ENCODE data around the gene RRBP1. TPM values are rescaled to one million over a fixed set of nuclear protein-coding genes. Genes with fewer than 3 reads are reported as not detected.

The RRBP1 gene
- total and polyA plus RNA-seq, 7 experiments from 2014 or later, result 4.1 to 73.9 (median 28.1) TPM

DNA sequence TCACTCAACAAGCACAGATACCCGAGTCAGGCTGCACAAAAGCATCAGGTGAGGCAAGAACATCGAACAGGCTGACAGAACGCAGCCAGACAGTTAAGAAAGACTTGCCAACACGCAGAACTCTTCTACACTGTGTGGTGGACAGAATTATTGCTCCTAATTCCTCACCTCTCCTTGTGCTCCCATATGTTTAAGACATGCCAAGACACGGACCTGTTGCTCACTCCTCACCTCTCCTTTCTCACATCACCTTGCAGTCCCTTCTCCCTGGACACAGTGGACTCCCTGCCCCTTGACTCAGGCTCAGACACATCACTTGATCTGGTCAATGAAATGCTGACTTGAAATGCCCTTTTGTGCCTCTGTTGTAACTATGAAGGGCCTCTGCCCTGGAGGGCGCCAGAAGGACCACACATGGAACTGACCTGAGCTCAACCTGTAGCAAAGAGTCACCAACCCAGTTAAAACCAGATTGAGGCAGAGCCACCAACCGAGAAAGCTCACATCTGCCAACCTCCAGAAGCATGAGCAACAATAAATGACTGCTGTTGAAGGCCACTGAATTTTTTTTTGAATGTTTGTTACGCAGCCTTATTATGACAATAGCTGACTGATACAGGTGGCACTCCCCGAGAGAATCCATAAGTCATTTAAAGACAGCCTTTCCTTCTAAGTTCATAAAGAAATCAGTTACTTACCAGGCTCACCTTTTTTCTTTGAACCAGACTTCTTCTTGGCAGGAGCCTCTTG is 24.0 kb downstream of the RRBP1 start:
- ChIA-PET CTCF (no interaction called here), POLR2A (no interaction called here)
- H3K27ac Mint-ChIP-seq, result peak overlapping the region in 1 of 9 donors; percentile 59
- ATAC-seq (no peak), DNase-seq (no peak)
- H3K27ac ChIP-seq (ENCODE audit: low read depth, low read length), result no peak overlapping the region
- H3K36me3 ChIP-seq (ENCODE audit: control insufficient read depth in 2 of 3, insufficient read depth in 3 of 3, low read length in 3 of 3), result peaks cover 0 to 12% (median 7%) of the 10 kb centered on the region in 3 experiments
- no peak overlapping the region for H3K4me3 Mint-ChIP-seq
- no peaks in the 10 kb centered on the region for H3K4me1 ChIP-seq (ENCODE audit: control insufficient read depth in 2 of 2, insufficient read depth in 2 of 2, low read length in 2 of 2)
- H3K9me3 ChIP-seq (ENCODE audit: control insufficient read depth in 2 of 3, low read length in 3 of 3), result no peaks in the 10 kb centered on the region
- H3K4me1 Mint-ChIP-seq, result peaks cover 0 to 34% (median 11%) of the 10 kb centered on the region in 7 donors
- intact Hi-C loops (cut with micrococcal nuclease), result no loop called here
- no peaks in the 10 kb centered on the region for H3K27me3 Mint-ChIP-seq
- H3K4me3 ChIP-seq (ENCODE audit: low read length), result no peak overlapping the region
- H3K9me3 Mint-ChIP-seq, result peaks cover 0 to 8% (median 0%) of the 10 kb centered on the region in 11 donors
- peaks cover 7 to 46% (median 37%) of the 10 kb centered on the region in 5 donors for H3K36me3 Mint-ChIP-seq
- H3K27me3 ChIP-seq (ENCODE audit: control insufficient read depth in 2 of 2, insufficient read depth in 2 of 2, low read length in 2 of 2), result no peaks in the 10 kb centered on the region

GRCh38 chr20:17657079-17657825 is 24.8 kb downstream of the RRBP1 start:
- intact Hi-C loops (cut with micrococcal nuclease), result no loop called here
- H3K4me3 ChIP-seq (ENCODE audit: low read length), result no peak overlapping the region
- peaks cover 0 to 27% (median 9%) of the 10 kb centered on the region in 7 donors for H3K4me1 Mint-ChIP-seq
- no peak overlapping the region for H3K27ac Mint-ChIP-seq
- H3K4me3 Mint-ChIP-seq, result no peak overlapping the region
- H3K36me3 Mint-ChIP-seq, result peaks cover 7 to 46% (median 37%) of the 10 kb centered on the region in 5 donors
- ChIA-PET CTCF (no interaction called here), POLR2A (no interaction called here)
- ATAC-seq (no peak), DNase-seq (no peak)
- no peaks in the 10 kb centered on the region for H3K27me3 Mint-ChIP-seq
- H3K9me3 ChIP-seq (ENCODE audit: control insufficient read depth in 2 of 3, low read length in 3 of 3), result no peaks in the 10 kb centered on the region
- no peaks in the 10 kb centered on the region for H3K27me3 ChIP-seq (ENCODE audit: control insufficient read depth in 2 of 2, insufficient read depth in 2 of 2, low read length in 2 of 2)
- no peak overlapping the region for H3K27ac ChIP-seq (ENCODE audit: low read depth, low read length)
- H3K36me3 ChIP-seq (ENCODE audit: control insufficient read depth in 2 of 3, insufficient read depth in 3 of 3, low read length in 3 of 3), result peaks cover 0 to 12% (median 7%) of the 10 kb centered on the region in 3 experiments
- peaks cover 0 to 8% (median 0%) of the 10 kb centered on the region in 11 donors for H3K9me3 Mint-ChIP-seq
- H3K4me1 ChIP-seq (ENCODE audit: control insufficient read depth in 2 of 2, insufficient read depth in 2 of 2, low read length in 2 of 2), result no peaks in the 10 kb centered on the region

DNA sequence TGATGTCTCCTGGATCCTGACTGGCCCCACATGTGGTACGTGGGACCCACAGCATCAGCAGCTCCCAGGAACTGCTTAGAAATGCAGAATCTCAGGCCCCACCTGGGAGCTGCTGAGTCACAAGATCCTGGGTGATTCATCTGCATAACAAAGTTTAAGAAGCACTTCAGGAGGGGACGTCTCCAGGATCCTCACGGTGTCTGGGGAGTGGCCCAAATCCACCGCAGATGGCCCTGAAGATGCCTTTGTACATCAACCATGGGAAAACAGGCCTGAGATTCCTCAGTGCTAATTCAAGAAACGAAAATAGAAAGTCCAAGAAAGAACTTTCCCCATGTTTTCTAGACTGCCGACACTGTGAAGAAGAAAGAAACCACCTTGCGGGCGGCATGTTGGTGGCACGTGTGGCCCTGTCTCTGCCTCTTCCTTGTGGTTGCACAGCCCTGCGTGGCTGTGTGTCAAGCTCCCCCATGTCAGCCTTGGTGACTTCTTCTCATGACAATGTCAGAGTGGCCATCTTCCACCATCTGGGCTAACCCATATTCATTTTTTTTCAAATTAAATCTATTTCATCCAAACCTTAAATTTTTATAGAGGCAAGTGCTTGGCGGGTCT is 26.1 kb downstream of the RRBP1 start:
- DNase-seq (no peak), ATAC-seq (no peak)
- Mint-ChIP-seq H3K36me3 (peaks cover 7 to 42% (median 32%) of the 10 kb centered on the region in 5 donors), H3K27ac (no peak overlapping the region), H3K27me3 (no peaks in the 10 kb centered on the region), H3K4me1 (peaks cover 0 to 19% (median 8%) of the 10 kb centered on the region in 7 donors), H3K9me3 (peaks cover 0 to 8% (median 0%) of the 10 kb centered on the region in 11 donors), H3K4me3 (no peak overlapping the region)
- Histone ChIP-seq H3K4me3 (ENCODE audit: low read length) (no peak overlapping the region), H3K9me3 (ENCODE audit: control insufficient read depth in 2 of 3, low read length in 3 of 3) (no peaks in the 10 kb centered on the region), H3K27ac (ENCODE audit: low read depth, low read length) (no peak overlapping the region), H3K4me1 (ENCODE audit: control insufficient read depth in 2 of 2, insufficient read depth in 2 of 2, low read length in 2 of 2) (no peaks in the 10 kb centered on the region), H3K27me3 (ENCODE audit: control insufficient read depth in 2 of 2, insufficient read depth in 2 of 2, low read length in 2 of 2) (no peaks in the 10 kb centered on the region), H3K36me3 (ENCODE audit: control insufficient read depth in 2 of 3, insufficient read depth in 3 of 3, low read length in 3 of 3) (peaks cover 0 to 12% (median 7%) of the 10 kb centered on the region in 3 experiments)
- intact Hi-C loops (cut with micrococcal nuclease), result loop anchor here in 1 of 2 donors (1.0 kb wide), 1 partner anchor 340 kb away; no protein-coding TSS in a partner anchor
- ChIA-PET CTCF (interaction anchor here (0.9 kb wide), 1 partner anchor 13 kb away, joined by 3 read pairs; no protein-coding TSS in a partner anchor), POLR2A (no interaction called here)

DNA sequence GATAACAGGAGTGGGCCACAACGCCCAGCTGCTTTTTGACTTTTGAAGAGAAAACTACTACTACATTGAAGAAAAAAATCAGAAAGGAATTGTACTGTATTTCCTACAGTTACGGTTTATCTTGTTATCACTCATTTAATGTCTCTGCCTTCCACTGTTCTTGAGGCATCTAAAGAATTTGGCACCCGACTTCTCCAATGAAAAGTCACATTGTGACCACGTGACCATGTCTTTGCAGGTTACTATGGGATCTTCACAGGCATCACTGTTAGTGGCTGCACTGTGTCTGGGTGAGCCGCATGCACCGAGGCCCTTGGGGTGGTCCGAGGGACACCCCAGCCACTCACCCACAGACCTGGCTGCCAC is 26.8 kb downstream of the RRBP1 start:
- Histone ChIP-seq H3K27ac (ENCODE audit: low read depth, low read length) (no peak overlapping the region), H3K36me3 (ENCODE audit: control insufficient read depth in 2 of 3, insufficient read depth in 3 of 3, low read length in 3 of 3) (peaks cover 0 to 12% (median 7%) of the 10 kb centered on the region in 3 experiments), H3K27me3 (ENCODE audit: control insufficient read depth in 2 of 2, insufficient read depth in 2 of 2, low read length in 2 of 2) (no peaks in the 10 kb centered on the region), H3K4me1 (ENCODE audit: control insufficient read depth in 2 of 2, insufficient read depth in 2 of 2, low read length in 2 of 2) (no peaks in the 10 kb centered on the region), H3K9me3 (ENCODE audit: control insufficient read depth in 2 of 3, low read length in 3 of 3) (no peaks in the 10 kb centered on the region), H3K4me3 (ENCODE audit: low read length) (no peak overlapping the region)
- peaks cover 0 to 21% (median 5%) of the 10 kb centered on the region in 7 donors for H3K4me1 Mint-ChIP-seq
- DNase-seq, result no peak
- intact Hi-C loops (cut with micrococcal nuclease), result loop anchor here in 1 of 2 donors (1.0 kb wide), 1 partner anchor 341 kb away; no protein-coding TSS in a partner anchor
- H3K36me3 Mint-ChIP-seq, result peaks cover 3 to 35% (median 30%) of the 10 kb centered on the region in 5 donors
- H3K27ac Mint-ChIP-seq, result no peak overlapping the region
- H3K9me3 Mint-ChIP-seq, result peaks cover 0 to 8% (median 0%) of the 10 kb centered on the region in 11 donors
- POLR2A ChIA-PET, result no interaction called here
- H3K4me3 Mint-ChIP-seq, result no peak overlapping the region
- H3K27me3 Mint-ChIP-seq, result no peaks in the 10 kb centered on the region
- CTCF ChIA-PET, result interaction anchor here (0.9 kb wide), 1 partner anchor 12 kb away, joined by 3 read pairs; no protein-coding TSS in a partner anchor
- ATAC-seq, result no peak

DNA sequence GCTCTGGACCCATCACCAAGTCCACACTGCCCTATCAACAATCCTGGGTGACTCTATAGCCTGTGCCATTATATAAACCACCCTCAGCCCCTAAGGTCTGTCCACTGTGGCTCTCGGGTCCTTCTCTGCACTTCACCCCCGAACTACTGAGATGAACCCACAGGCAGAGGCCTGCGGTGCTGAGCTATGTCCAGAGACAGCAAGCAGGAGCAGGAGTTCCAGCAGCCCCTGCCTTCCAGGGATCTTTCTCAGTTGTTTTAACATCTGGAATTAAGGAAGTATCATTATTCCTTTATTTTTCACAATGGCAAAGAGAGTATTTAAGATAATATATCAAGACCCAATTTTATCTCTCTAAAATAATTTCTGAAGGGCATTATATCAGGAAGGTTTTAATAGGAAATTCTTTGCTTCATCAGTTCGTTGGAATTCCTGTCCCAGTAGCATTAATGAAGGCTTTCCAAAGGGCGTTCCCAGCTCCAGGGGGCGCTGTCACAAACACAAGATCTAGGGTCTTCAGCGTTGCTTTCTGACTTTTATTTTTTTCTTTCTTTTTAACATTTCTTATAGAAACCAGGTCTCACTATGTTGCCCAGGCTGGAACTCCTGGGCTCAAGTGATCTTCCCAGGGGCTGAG is 27.3 kb downstream of the RRBP1 start:
- Histone ChIP-seq H3K36me3 (ENCODE audit: control insufficient read depth in 2 of 3, insufficient read depth in 3 of 3, low read length in 3 of 3) (peaks cover 0 to 8% (median 7%) of the 10 kb centered on the region in 3 experiments), H3K4me3 (ENCODE audit: low read length) (no peak overlapping the region), H3K4me1 (ENCODE audit: control insufficient read depth in 2 of 2, insufficient read depth in 2 of 2, low read length in 2 of 2) (no peaks in the 10 kb centered on the region), H3K27ac (ENCODE audit: low read depth, low read length) (no peak overlapping the region), H3K9me3 (ENCODE audit: control insufficient read depth in 2 of 3, low read length in 3 of 3) (no peaks in the 10 kb centered on the region), H3K27me3 (ENCODE audit: control insufficient read depth in 2 of 2, insufficient read depth in 2 of 2, low read length in 2 of 2) (no peaks in the 10 kb centered on the region)
- ChIA-PET CTCF (no interaction called here), POLR2A (no interaction called here)
- DNase-seq (no peak), ATAC-seq (no peak)
- Mint-ChIP-seq H3K4me3 (no peak overlapping the region), H3K27ac (peak overlapping the region in 1 of 9 donors; percentile 7), H3K36me3 (peaks cover 0 to 30% (median 26%) of the 10 kb centered on the region in 5 donors), H3K9me3 (peaks cover 0 to 8% (median 0%) of the 10 kb centered on the region in 11 donors), H3K4me1 (peaks cover 0 to 21% (median 4%) of the 10 kb centered on the region in 7 donors), H3K27me3 (no peaks in the 10 kb centered on the region)
- intact Hi-C loops (cut with micrococcal nuclease), result loop anchor here in 1 of 2 donors (1.0 kb wide), 1 partner anchor 342 kb away; no protein-coding TSS in a partner anchor
